ENCODE data around the gene TPRN.

The TPRN gene

DNA sequence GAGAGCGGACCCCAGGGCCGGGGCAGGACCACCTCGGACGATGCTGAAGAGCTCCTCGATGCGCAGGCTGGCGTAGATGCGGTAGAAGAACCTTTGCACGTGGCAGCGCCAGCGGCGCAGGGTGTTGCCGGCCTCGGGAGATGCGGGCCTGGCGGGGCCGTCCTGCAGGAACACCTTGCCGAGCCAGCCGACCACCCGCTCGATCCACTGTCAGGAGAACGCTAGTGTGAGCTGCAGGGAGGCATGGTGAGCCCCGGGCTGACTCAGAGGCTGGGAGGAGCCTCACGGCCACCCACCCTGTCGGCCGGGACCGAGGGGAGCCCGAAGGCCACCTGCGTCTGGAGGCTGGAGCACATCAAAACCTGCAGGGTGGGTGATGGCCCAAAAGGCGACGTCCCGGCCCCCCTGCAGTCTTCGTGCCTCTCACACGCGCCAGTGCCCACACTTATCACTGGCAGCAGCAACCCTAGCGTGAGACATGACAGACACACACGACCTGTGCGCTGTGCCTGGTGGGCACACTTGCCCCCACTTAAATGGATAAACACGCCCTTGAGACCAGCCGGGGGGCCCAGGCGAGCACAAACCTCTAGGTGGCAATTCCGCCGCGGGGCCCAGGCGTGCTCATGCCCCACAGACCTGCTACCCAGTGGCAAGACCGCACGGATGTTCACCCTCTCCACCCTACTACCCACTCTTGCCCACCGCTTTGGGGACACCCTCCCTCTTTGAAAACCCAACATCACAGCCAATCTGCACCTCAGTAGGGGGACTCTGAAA, 15.5 kb downstream of the TPRN start:
- H3K9me3 ChIP-seq: no peaks in the 10 kb centered on the region
- intact Hi-C loops (cut with DNase I; ENCODE audit: low total_unique reads): loop anchor here (5.0 kb wide), 1 partner anchor 37 kb away; the partner anchor contains the start of gene RNF208

DNA sequence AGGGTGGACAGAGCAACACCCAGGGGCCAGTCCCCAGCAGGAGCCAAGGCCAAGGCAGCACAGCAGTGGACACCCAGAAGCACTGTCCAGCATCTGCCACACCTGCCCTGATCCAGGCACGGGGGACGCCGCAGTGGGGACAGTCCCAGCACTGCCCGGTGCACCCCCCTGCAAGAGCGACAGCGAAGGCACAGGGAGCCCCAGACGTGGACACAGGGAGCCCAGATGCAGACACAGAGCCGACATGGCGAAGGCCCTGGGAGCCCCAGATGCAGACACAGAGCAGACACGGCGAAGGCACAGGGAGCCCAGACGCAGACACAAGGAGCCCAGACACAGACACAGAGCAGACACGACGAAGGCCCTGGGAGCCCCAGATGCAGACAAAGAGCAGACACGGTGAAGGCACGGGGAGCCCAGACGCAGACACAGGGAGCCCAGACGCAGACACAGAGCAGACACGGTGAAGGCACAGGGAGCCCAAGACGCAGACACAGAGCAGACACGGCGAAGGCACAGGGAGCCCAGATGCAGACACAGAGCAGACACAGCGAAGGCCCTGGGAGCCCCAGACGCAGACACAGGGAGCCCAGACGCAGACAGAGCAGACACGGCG, 16.5 kb downstream of the TPRN start:
- intact Hi-C loops (cut with DNase I; ENCODE audit: low total_unique reads): no loop called here
- no peak overlapping the region for H3K27ac ChIP-seq

More for the DNA sequence above, 15.5 kb downstream of the TPRN start:
- H3K4me3 ChIP-seq: no peak overlapping the region
- no peak overlapping the region for H3K27ac ChIP-seq
- peaks cover 15 to 42% (median 33%) of the 10 kb centered on the region in 4 donors for H3K4me1 ChIP-seq
- TF ChIP-seq, protein P1, sequence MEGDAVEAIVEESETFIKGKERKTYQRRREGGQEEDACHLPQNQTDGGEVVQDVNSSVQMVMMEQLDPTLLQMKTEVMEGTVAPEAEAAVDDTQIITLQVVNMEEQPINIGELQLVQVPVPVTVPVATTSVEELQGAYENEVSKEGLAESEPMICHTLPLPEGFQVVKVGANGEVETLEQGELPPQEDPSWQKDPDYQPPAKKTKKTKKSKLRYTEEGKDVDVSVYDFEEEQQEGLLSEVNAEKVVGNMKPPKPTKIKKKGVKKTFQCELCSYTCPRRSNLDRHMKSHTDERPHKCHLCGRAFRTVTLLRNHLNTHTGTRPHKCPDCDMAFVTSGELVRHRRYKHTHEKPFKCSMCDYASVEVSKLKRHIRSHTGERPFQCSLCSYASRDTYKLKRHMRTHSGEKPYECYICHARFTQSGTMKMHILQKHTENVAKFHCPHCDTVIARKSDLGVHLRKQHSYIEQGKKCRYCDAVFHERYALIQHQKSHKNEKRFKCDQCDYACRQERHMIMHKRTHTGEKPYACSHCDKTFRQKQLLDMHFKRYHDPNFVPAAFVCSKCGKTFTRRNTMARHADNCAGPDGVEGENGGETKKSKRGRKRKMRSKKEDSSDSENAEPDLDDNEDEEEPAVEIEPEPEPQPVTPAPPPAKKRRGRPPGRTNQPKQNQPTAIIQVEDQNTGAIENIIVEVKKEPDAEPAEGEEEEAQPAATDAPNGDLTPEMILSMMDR (IDR thresholded peaks at IDR 0.05): no peak
- no peaks in the 10 kb centered on the region for H3K27me3 ChIP-seq
- DNase-seq: no peak
- peaks cover 56 to 72% (median 67%) of the 10 kb centered on the region in 3 donors for H3K36me3 ChIP-seq

GRCh38 chr9:137182836-137183235, 17.7 kb downstream of the TPRN start:
- H3K36me3 ChIP-seq: peaks cover 65 to 91% (median 78%) of the 10 kb centered on the region in 3 donors
- H3K4me3 ChIP-seq: no peak overlapping the region
- DNase-seq: no peak
- peaks cover 8 to 30% (median 22%) of the 10 kb centered on the region in 4 donors for H3K4me1 ChIP-seq
- TF ChIP-seq, protein P1 (IDR thresholded peaks at IDR 0.05): no peak
- intact Hi-C loops (cut with DNase I; ENCODE audit: low total_unique reads): no loop called here
- H3K27me3 ChIP-seq: no peaks in the 10 kb centered on the region
- H3K27ac ChIP-seq: no peak overlapping the region
- H3K9me3 ChIP-seq: no peaks in the 10 kb centered on the region

More for the DNA sequence above, 16.5 kb downstream of the TPRN start:
- H3K27me3 ChIP-seq: no peaks in the 10 kb centered on the region
- peaks cover 8 to 32% (median 24%) of the 10 kb centered on the region in 4 donors for H3K4me1 ChIP-seq
- no peak overlapping the region for H3K4me3 ChIP-seq
- DNase-seq: no peak
- TF ChIP-seq, protein P1 (IDR thresholded peaks at IDR 0.05): no peak
- no peaks in the 10 kb centered on the region for H3K9me3 ChIP-seq
- peaks cover 65 to 78% (median 73%) of the 10 kb centered on the region in 3 donors for H3K36me3 ChIP-seq

- Histone ChIP-seq H3K4me3 (no peak overlapping the region), H3K27me3 (no peaks in the 10 kb centered on the region), H3K4me1 (peaks cover 0 to 18% (median 11%) of the 10 kb centered on the region in 4 donors), H3K9me3 (no peaks in the 10 kb centered on the region), H3K27ac (no peak overlapping the region), H3K36me3 (peaks cover 65 to 100% (median 78%) of the 10 kb centered on the region in 3 donors)
- no peak for DNase-seq
- TF ChIP-seq, protein P1 (IDR thresholded peaks at IDR 0.05): no peak
- intact Hi-C loops (cut with DNase I; ENCODE audit: low total_unique reads): no loop called here
These were observed 18.9 kb downstream of the TPRN start for GRCh38 chr9:137181680-137182079.

- no peak for DNase-seq
- intact Hi-C loops (cut with DNase I; ENCODE audit: low total_unique reads): no loop called here
These were observed 20.1 kb downstream of the TPRN start for GRCh38 chr9:137180491-137180890.

More at GRCh38 chr9:137180491-137180890, 20.1 kb downstream of the TPRN start:
- H3K4me3 ChIP-seq: no peak overlapping the region
- H3K9me3 ChIP-seq: no peaks in the 10 kb centered on the region
- no peaks in the 10 kb centered on the region for H3K27me3 ChIP-seq
- H3K4me1 ChIP-seq: peaks cover 0 to 6% (median 2%) of the 10 kb centered on the region in 4 donors
- H3K36me3 ChIP-seq: peaks cover 60 to 88% (median 68%) of the 10 kb centered on the region in 3 donors
- TF ChIP-seq, protein P1 (IDR thresholded peaks at IDR 0.05): no peak
- H3K27ac ChIP-seq: no peak overlapping the region
